Uterus (tissue), 2 donors: ENCODE results near the gene MED13L.

Experiments
- CTCF ChIP-seq, 4 experiments: fragments of 200-600 bp in 2 of 4; fragments of 450-650 bp in 2 of 4; sonication (generic) in 2 of 4; IDR thresholded peaks; one replicate each; pipeline ENCODE4 v1.5.1; 2016 to 2019; ENCODE audit warnings: antibody characterized with exemption in 4 of 4, mild to moderate bottlenecking in 2 of 4, moderate library complexity in 1 of 4
- POLR2A ChIP-seq, 2 donors: fragments of 450-650 bp; IDR thresholded peaks; one replicate each; pipeline ENCODE4 v1.6.1; 2016; ENCODE audit warnings: antibody characterized with exemption in 2 of 2, mild to moderate bottlenecking in 1 of 2, moderate library complexity in 1 of 2

DNA sequence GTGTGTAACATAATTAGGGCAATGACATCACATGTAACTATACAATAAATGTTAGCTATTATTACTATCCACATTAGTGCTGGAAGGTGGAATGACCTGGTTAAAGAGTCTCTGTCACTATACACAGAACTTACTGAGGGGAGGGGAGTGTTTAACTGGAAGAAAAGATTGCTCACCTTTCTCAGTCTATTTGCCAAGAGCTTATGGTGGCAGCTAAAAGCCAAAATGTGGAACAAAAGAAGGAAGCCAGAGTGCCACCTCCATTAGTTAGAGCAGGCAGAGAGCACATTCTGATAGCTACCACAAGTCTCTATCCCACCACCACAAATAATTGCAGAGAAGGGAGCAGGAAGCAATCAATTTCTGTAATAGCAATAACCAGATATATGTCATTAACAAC lies 124.4 kb downstream of the MED13L start:
- TF ChIP-seq CTCF (IDR thresholded peaks at IDR 0.05), result no peak
- no peak for TF ChIP-seq POLR2A (IDR thresholded peaks at IDR 0.05)
